ENCODE measurements around the gene HBG1. TPM values are rescaled to one million over a fixed set of nuclear protein-coding genes. Genes with fewer than 3 reads are reported as not detected.
"Not testable (repeated sequence)": the region's sequence is repeated elsewhere in the genome, so short reads cannot be mapped to it uniquely, and the experiment has no call there.

The HBG1 gene
- total RNA-seq, 1 donor from 2014 or later = not detected

DNA sequence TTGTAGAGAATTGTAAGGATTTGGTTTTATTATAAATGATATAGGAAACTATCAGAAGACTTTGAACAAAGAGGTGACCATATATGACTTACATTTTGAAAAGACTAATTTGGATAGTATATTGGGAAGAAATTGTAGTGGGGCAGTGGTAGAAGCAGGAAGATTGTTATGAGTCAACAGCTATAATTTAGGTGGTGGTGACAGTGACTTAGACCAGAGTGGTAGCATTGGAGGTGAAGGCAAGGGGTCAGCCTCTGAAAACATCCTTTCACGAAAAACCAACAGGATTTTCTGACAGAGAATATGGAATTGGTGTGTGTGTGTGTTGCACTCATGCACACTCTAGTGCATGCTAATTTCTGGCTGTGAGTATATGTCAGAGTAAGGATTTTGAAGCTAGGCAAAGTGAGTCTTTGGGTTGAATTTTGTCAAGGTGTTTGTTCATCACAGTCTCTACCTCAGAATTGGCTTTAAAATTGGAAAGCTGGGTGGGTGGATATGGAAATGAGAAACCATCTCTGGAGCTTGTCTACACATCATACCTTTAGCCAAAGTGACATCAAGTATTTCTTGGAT lies 28.2 kb upstream of the HBG1 start:
- DNase-seq (ENCODE audit: low spot score) = no peak

DNA sequence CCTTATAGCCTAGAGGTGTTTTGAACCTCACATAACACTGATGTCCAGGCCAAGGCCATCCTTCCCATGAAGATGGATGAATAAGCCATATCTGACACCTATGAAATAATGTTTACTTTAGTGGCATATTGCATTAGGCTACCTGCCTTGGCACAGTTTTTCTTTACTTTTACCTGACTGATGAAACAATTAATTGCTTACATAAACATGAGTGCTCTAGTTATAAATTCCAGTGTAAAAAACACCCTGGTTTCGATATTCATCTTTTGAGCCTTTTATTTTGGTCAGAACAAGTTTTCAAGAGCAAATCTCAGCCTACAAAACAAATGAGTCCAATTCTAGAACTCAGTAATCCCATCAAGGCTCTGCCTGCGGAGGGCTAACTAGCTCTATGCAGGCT lies 27.0 kb upstream of the HBG1 start:
- no peak for DNase-seq (ENCODE audit: low spot score)

DNA sequence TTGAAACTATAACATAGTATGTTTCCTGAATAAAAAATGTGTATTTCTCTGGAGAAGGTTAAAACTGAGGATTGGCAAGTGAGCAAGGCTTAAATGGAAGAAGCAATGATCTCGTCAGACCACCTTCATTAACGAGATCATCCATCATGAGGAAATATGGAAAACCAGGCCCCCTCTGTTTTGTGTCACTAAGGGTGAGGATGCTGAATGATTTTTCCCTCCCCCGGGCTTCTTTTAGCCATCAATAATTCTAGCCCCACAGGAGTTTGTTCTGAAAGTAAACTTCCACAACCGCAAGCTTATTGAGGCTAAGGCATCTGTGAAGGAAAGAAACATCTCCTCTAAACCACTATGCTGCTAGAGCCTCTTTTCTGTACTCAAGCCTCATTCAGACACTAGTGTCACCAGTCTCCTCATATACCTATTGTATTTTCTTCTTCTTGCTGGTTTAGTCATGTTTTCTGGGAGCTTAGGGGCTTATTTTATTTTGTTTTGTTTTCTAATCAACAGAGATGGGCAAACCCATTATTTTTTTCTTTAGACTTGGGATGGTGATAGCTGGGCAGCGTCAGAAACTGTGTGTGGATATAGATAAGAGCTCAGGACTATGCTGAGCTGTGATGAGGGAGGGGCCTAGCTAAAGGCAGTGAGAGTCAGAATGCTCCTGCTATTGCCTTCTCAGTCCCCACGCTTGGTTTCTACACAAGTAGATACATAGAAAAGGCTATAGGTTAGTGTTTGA lies 25.9 kb upstream of the HBG1 start:
- no peak for DNase-seq (ENCODE audit: low spot score)

DNA sequence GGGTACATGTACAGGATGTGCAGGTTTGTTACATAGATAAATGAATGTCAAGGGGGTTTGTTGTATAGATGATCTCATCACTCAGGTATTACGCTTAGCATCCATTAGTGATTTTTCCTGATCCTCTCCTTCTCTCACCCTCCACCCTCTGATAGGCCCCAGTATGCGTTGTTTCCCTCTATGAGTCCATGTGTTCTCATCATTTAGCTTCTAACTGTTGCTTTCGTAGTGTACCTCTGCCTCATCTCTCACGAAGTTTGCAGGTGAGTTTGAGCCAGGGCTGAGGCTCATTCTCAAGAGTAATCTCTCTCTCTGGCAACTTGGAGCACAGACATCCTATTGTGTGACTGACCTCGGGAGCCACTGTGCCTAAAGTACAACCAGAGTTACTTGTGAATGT lies 24.7 kb upstream of the HBG1 start:
- no peak for DNase-seq (ENCODE audit: low spot score)

DNA sequence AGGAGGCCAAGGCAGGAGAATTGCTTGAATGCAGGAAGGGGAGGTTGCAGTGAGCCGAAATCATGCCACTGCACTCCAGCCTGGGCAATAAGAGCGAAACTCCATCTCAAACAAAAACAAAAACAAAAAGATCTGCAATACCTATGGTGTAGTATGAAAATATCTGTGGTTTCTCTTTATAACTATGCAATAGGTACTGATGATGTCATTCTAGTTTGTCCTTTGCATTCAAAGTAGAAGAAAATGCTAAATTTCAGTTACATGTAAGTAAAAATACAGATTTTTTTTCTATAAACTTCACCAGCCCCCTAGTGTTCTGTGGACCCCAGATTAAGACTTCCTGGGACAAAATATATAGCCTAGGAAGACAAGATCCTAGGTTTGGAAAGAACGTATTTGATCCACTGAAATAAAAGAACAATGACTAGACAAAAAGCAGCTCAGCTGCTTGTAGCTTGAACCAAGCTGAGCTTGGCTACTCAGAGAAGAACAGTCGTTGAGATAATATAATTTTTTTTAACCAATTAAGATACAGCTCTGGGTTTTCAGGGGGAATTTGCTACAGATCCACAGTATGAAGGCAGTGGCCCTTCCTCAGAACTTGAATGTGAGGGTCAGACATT lies 22.8 kb upstream of the HBG1 start:
- no peak for DNase-seq (ENCODE audit: low spot score)

DNA sequence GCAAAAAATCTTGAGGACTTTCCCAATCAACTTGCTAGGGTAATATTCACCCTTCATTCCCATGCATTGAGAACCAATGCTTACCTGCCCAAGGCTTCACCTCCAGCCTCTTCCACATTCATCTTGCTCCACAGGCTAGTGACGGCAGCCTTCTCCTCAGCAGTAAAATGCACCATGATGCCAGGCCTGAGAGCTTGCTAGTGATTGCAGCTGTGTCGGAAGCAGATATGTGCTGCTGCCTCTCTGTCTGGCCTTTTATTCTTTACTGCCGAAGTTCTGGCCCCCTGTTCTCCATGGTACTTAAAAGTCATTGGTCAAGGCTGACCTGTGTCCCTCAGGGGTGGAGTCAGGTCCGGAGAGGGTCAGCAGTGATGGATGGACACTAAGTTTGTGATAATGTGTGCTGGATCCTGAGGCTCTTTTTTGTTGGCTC lies 20.1 kb upstream of the HBG1 start, which contains the start of gene HBE1:
HBE1 (minus strand) TSS at position 231 of the 433 bp plus-strand sequence; CDS start at position 176, 55 bp downstream.
- no peak for DNase-seq (ENCODE audit: low spot score)

DNA sequence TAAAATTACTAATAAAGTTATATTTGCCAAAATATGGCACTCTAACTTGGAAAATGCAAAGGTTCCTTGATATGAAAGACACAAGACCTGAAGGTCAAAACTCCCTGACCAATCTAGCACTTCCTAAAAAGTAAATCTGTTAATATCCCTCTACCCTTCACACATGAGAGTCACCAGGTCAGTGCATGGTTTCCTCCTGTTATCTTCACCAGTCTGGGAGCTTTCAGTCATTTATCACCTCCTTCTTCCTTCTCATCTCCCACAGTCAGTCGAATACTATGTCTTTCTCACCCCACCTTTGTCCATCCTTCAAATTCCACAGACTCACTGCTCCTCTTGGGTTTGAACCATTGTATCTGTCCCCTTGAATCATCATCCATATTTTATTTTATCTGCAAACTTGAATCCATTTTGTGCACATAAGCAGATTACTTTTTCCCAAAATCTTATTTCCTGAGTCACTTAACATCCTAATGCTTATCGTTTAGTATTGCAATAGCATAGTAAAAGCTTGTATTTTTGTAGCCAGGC lies 17.4 kb upstream of the HBG1 start:
- DNase-seq (ENCODE audit: low spot score) = no peak

DNA sequence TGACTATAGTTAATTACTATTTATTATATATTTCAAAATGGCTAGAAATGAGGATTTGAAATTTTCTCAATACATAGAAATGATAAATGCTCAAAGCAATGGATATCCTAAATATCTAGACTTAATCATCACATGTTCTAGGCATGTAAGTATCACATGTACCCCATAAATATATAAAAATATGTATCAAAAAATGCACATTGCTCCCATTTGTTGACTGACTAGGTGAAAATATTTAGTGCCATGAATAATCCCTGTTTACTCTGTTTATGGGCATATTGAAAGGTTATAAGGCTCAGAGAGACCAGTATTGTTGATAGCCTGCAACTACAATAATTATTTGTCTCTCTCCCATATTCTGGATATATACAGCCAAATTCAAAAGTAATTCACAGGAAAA lies 17.0 kb upstream of the HBG1 start:
- DNase-seq (ENCODE audit: low spot score) = no peak

DNA sequence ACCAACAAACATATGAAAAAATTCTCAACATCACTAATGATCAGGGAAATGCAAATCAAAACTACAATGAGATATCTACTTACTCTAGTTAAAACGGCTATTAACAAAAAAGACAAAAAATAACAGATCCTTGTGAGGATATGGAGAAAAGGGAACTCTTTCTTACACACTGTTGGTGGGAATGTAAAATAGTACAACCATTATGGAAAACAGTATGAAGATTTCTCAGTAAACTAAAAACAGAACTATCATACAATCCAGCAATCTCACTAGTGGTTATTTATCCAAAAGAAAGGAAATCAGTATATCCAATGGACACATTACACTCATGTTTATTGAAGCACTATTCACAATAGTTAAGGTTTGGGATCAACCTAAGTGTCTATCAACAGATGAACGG lies 16.2 kb upstream of the HBG1 start:
- DNase-seq (ENCODE audit: low spot score) = no peak

DNA sequence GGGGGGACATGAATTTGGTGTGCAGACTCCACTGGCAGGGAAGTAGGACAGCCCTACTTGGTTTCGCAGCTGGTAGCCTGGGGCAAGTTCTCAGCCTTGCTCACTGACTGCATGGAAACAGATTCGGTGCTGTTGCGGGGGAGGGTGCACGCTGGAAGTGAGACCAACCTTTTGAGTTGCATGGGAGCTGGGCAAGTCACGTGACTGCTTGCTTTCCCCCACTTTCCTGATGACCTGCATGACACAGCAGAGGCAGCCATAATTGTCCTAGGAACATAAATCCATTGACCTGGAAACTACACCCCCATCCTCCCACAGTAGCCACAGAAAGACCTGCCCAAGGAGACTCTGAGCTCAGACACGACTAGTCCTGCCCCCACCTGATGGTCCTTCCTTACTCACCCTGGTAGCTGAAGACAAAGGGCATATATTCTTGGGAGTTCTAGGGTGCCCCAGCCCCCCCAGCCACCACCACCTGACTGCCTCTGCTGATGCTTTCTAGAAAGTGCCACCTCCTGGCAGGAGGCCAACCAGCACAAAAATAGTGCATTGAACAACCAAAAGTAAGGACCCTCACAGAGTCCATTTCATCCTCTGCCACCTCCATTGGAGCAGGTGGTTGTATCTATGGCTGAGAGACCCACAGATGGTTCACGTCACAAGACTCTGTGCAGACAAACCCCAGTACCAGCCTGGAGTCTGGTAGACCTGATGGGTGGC lies 9.0 kb upstream of the HBG1 start:
- no peak for DNase-seq (ENCODE audit: low spot score)

DNA sequence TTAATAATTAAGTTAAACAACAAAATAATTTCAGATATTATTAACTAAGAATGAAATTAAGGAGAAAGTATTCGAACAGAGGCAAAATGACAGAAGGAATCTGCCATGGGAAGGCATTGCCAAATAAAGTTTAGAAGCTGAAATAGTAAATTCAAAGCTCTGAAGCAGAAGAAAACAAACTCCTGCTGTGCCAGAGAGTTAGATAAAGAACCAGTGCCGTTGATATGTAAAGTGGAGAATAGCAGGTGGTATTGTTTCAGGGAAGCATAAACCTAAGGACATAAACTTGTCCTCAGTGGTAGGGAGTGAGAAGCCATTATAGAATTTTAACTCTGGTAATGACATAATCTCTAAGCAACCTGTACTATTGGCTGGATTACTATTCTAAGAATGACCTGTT lies 7.6 kb upstream of the HBG1 start:
- no peak for DNase-seq (ENCODE audit: low spot score)

DNA sequence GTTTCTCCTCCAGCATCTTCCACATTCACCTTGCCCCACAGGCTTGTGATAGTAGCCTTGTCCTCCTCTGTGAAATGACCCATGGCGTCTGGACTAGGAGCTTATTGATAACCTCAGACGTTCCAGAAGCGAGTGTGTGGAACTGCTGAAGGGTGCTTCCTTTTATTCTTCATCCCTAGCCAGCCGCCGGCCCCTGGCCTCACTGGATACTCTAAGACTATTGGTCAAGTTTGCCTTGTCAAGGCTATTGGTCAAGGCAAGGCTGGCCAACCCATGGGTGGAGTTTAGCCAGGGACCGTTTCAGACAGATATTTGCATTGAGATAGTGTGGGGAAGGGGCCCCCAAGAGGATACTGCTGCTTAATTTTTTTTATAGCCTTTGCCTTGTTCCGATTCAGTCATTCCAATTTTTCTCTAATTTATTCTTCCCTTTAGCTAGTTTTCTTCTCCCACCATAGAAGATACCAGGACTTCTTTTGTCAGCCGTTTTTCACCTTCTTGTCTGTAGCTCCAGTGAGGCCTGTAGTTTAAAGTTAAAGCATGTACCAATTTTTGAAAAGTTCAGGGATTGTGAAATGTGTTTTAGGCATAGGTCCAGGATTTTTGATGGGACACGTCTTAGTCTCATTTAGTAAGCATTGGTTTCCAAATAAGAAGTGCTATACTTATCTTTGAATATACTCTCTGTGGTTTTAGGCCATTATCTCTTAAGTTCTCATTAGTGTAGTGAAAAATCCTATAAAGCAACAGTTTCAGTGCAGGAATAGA lies 5.2 kb upstream of the HBG1 start, which contains the start of gene HBG2:
HBG2 (minus strand) TSS at position 136 of the 768 bp plus-strand sequence; CDS start at position 83, 53 bp downstream.
- DNase-seq (ENCODE audit: low spot score) = not testable (repeated sequence)

DNA sequence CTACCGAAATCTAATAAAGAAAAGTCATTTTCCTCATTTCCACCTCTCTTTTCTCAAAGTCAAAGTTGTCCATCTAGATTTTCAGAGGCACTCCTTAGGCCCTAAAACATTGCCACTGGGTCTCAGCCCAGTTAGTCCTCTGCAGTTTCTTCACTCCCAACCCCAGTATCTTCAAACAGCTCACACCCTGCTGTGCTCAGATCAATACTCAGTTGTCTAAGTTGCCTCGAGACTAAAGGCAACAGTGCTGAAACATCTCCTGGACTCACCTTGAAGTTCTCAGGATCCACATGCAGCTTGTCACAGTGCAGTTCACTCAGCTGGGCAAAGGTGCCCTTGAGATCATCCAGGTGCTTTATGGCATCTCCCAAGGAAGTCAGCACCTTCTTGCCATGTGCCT lies 4.4 kb upstream of the HBG1 start:
- not testable (repeated sequence) for DNase-seq (ENCODE audit: low spot score)

DNA sequence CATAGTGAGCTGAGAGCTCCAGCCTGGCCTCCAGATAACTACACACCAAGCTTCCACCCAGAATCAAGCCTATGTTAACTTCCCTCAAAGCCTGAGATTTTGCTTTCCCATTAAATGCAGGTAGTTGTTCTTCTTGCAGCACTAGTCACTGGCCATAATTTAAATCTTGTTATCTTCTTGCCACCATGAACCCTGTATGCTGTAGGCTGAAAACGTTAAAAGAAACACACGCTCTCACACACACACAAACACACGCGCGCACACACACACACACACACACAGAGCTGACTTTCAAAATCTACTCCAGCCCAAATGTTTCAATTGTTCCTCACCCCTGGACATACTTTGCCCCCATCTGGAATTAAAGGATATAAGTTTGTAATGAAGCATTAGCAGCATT lies 3.8 kb upstream of the HBG1 start:
- not testable (repeated sequence) for DNase-seq (ENCODE audit: low spot score)

DNA sequence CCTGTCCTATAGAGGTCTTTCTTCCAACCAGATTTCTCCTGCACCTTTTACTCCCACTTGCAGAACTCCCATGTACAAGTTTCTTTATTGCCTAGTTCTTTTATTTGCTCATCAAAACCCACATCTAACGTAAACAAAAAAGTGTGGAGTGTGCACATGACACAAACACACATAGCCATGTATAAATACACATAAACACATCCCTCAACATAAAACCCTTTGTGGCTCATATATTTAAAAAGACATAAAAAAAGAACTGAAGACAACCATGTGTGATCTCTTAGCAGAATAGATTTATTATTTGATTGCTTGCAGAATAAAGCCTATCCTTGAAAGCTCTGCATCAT lies 3.2 kb upstream of the HBG1 start:
- no peak for DNase-seq (ENCODE audit: low spot score)

DNA sequence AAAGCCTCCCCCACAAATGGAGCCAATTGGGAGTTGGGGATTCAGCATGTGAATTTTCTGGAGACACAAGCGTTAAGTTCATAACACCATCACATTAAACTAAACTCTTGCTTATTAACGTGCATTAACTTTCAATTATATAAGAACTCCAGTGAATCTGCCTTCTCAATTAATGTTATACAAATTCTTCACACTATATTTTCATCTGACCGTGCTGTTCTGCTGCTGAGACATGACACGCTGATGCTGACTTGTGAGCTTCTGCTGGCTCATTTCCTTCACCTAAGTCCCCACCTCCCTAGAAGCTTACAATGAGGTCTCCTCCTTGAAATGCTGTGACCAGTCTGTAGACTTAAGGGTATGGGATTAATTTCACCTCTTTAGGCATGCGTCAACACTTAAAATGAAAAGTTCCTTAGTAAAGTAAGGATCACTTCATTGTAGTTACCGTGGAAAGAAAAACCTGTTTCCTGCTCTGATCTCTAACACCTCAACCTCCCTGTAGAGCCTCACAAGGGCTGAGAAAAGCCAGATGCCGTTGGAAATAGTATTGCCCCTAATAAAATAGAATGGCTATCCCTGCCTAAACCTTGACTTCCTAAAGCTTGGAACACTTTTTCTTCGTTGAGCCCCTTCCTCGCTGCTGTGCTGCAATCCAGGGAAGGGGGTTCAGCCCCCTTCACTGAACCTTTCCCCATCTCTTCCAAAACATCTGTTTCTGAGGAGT lies 2.7 kb upstream of the HBG1 start:
- no peak for DNase-seq (ENCODE audit: low spot score)

DNA sequence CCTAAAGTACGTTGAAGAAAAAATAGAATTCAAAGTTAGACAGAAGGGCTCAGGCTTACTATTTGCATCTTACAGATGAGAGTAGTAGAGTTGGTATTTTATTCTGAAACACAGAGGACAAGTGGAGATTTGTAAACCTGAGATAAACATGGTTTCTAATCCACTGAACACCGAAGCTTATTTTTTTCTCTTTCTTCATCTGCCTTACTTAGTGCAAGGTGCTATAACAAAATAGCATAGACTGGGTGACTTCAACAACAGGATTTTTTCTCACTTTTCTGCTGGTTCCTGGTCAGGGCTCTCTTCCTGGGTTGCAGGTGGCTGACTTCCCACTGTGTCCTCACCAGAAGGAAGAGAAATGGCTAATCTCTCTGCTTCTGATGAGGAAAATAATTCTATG lies 2.1 kb upstream of the HBG1 start:
- no peak for DNase-seq (ENCODE audit: low spot score)

DNA sequence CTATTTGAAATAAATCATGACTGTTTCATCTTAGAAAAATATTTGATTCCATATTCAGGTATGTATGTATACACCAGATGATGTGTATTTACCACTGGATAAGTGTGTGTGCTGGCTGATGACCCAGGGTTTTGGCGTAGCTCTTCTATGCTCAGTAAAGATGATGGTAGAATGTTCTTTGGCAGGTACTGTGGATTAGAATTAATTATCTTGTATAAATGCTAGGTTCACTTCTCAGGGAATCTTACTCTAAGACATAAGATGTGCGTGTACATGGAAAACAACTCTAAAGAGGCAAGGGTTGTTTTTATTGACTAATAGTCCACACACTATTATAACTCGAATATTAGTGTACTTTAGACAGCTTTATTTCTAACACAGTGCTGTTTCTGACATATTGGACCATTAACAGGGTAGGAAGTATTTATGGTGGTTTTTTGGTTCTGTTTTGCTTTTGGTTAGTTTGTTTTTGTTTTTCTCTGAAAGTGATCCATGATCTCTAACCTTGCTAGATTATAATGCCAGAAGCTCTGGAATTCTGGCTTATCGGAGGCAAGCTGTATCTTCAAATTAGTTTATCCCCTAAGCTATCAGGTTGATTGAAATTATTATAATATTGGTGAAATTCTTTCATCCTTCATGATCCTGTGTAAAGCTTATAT lies 1.0 kb upstream of the HBG1 start:
- no peak for DNase-seq (ENCODE audit: low spot score)

DNA sequence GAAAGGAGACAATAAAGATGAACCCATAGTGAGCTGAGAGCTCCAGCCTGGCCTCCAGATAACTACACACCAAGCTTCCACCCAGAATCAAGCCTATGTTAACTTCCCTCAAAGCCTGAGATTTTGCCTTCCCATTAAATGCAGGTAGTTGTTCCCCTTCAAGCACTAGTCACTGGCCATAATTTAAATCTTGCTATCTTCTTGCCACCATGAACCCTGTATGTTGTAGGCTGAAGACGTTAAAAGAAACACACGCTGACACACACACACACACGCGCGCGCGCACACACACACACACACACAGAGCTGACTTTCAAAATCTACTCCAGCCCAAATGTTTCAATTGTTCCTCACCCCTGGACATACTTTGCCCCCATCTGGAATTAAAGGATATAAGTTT lies 1.2 kb downstream of the HBG1 start:
- DNase-seq (ENCODE audit: low spot score) = not testable (repeated sequence)

Measured in ureter (tissue), 1 donor.